ENCODE measurements around the gene TLR8. TPM values are rescaled to one million over a fixed set of nuclear protein-coding genes. Genes with fewer than 3 reads are reported as not detected.
A peak's percentile ranks its signal among the peaks of the same experiment; 100 is the strongest.

TLR8 gene
- polyA plus RNA-seq, 1 of the 3 experiments (the other 2 are of a cell fraction) = not detected

GRCh38 chrX:12945494-12945893, 39.1 kb downstream of the TLR8 start:
- Histone ChIP-seq H3K4me1 (ENCODE audit: control insufficient read depth in 1 of 2, insufficient read depth in 2 of 2, low read depth in 1 of 2, low read length in 1 of 2) (peaks cover 12 to 28% of the 10 kb centered on the region in 2 experiments; a peak in 3 of 4 replicates), H3K27me3 (ENCODE audit: insufficient read depth) (no peaks in the 10 kb centered on the region), H3K4me3 (ENCODE audit: low read depth in 2 of 2, low read length in 1 of 2) (no peak overlapping the region), H3K27ac (ENCODE audit: low read depth in 2 of 2, low read length in 1 of 2) (no peak overlapping the region), H3K36me3 (replicated peaks in 1 of 2; ENCODE audit: control insufficient read depth in 1 of 2, insufficient read depth in 2 of 2, low read length in 1 of 2) (no peaks in the 10 kb centered on the region), H3K4me2 (no peak overlapping the region), H2AFZ (ENCODE audit: low read depth) (no peak overlapping the region), H3K9me2 (no peaks in the 10 kb centered on the region), H3K9me3 (no peaks in the 10 kb centered on the region), H3K9ac (no peak overlapping the region), H4K20me1 (ENCODE audit: insufficient read depth) (no peaks in the 10 kb centered on the region), H3K79me2 (ENCODE audit: insufficient read depth) (no peaks in the 10 kb centered on the region), H3F3A (replicated peaks; ENCODE audit: insufficient read depth) (peaks cover 5% of the 10 kb centered on the region)
- 53% methylated on average over 4 of the region's 4 CpGs for WGBS (ENCODE audit: low lambda C conversion rate)
- TF ChIP-seq RAD21 (IDR thresholded peaks at IDR 0.05; ENCODE audit: low read length) (no peak), CHD2 (IDR thresholded peaks at IDR 0.05; ENCODE audit: low read length, partially characterized antibody) (no peak), JUND (IDR thresholded peaks at IDR 0.05) (no peak), TCF12 (IDR thresholded peaks at IDR 0.05) (no peak), EP300 (IDR thresholded peaks at IDR 0.05; ENCODE audit: borderline replicate concordance in 1 of 2, low read depth in 1 of 2, low read length in 1 of 2) (no peak), GABPA (IDR thresholded peaks at IDR 0.05; ENCODE audit: low read depth) (no peak), FOXM1 (IDR thresholded peaks at IDR 0.05; ENCODE audit: low read depth) (no peak), SIN3A (IDR thresholded peaks at IDR 0.05; ENCODE audit: borderline replicate concordance, low read depth, low read length) (no peak), MAX (IDR thresholded peaks at IDR 0.05; ENCODE audit: low read depth) (no peak), EZH2phosphoT487 (IDR thresholded peaks at IDR 0.05; ENCODE audit: borderline replicate concordance, low read depth) (no peak), FOSL2 (IDR thresholded peaks at IDR 0.05; ENCODE audit: borderline replicate concordance, low read depth) (no peak), RXRA (IDR thresholded peaks at IDR 0.05; ENCODE audit: borderline replicate concordance, low read depth) (no peak), RCOR1 (IDR thresholded peaks at IDR 0.05; ENCODE audit: low read length) (no peak), TAF1 (IDR thresholded peaks at IDR 0.05; ENCODE audit: borderline replicate concordance, low read depth, low read length) (no peak), IRF3 (IDR thresholded peaks at IDR 0.05; ENCODE audit: low read depth, low read length) (no peak), FOXJ3 (CRISPR knock-in tag; IDR thresholded peaks at IDR 0.05) (no peak)
- ChIA-PET POLR2A (no interaction called here), CTCF (interaction anchor here (1.1 to 5.7 kb wide), 10 partner anchors 11 to 562 kb away, joined by 4 to 124 read pairs (median 7); no protein-coding TSS in a partner anchor)
- no peak for DNase-seq

- WGBS (ENCODE audit: low lambda C conversion rate) = 27% methylated on average over 4 of the region's 4 CpGs
- Histone ChIP-seq H2AFZ (ENCODE audit: low read depth) (peak overlapping the region; percentile 80; the same call in 1 of the 2 replicates), H3K4me1 (ENCODE audit: control insufficient read depth in 1 of 2, insufficient read depth in 2 of 2, low read depth in 1 of 2, low read length in 1 of 2) (peaks cover 12 to 33% of the 10 kb centered on the region in 2 experiments; a peak in 3 of 4 replicates), H3K9me2 (no peaks in the 10 kb centered on the region), H3K36me3 (replicated peaks in 1 of 2; ENCODE audit: control insufficient read depth in 1 of 2, insufficient read depth in 2 of 2, low read length in 1 of 2) (no peaks in the 10 kb centered on the region), H3F3A (replicated peaks; ENCODE audit: insufficient read depth) (peaks cover 5% of the 10 kb centered on the region), H3K27me3 (ENCODE audit: insufficient read depth) (no peaks in the 10 kb centered on the region), H3K9ac (no peak overlapping the region), H3K27ac (ENCODE audit: low read depth in 2 of 2, low read length in 1 of 2) (peak overlapping the region; percentile 40 to 85; a peak in 3 of 4 replicates), H4K20me1 (ENCODE audit: insufficient read depth) (no peaks in the 10 kb centered on the region), H3K79me2 (ENCODE audit: insufficient read depth) (no peaks in the 10 kb centered on the region), H3K4me2 (no peak overlapping the region), H3K9me3 (no peaks in the 10 kb centered on the region), H3K4me3 (ENCODE audit: low read depth in 2 of 2, low read length in 1 of 2) (no peak overlapping the region; a peak in 1 of 4 replicates)
- DNase-seq = no peak
- ChIA-PET POLR2A (interaction anchor here (0.6 to 1.0 kb wide), 2 partner anchors 29 to 32 kb away, joined by 3 read pairs; no protein-coding TSS in a partner anchor), CTCF (interaction anchor here (0.6 to 5.7 kb wide), 46 partner anchors 8 to 789 kb away, joined by 3 to 124 read pairs (median 5); partner anchors contain the start of gene TMSB4X)
- TF ChIP-seq USF1 (IDR thresholded peaks at IDR 0.05; ENCODE audit: borderline replicate concordance, low read depth) = no peak
- no peak for TF ChIP-seq GATA2 (CRISPR knock-in tag; IDR thresholded peaks at IDR 0.05)
- TF ChIP-seq ZBTB33 (IDR thresholded peaks at IDR 0.05; ENCODE audit: borderline replicate concordance, low read depth) = no peak
- no peak for TF ChIP-seq MEF2A (IDR thresholded peaks at IDR 0.05; ENCODE audit: borderline replicate concordance, low read depth)
- TF ChIP-seq RFX5 (IDR thresholded peaks at IDR 0.05; ENCODE audit: low read length) = no peak
- no peak for TF ChIP-seq PBX3 (IDR thresholded peaks at IDR 0.05)
- TF ChIP-seq MXI1 (IDR thresholded peaks at IDR 0.05; ENCODE audit: low read depth, low read length) = no peak
Measured at GRCh38 chrX:12946406-12946805, 40.0 kb downstream of the TLR8 start.

Data from SK-N-SH (cell line).